Lower leg skin (tissue), 4 donors: ENCODE measurements around the gene KIAA0930. TPM values are rescaled to one million over a fixed set of nuclear protein-coding genes. Genes with fewer than 3 reads are reported as not detected.

Experiments
- DNase-seq, 2 donors: peaks; one replicate each; pipeline ENCODE4 v3.0.0-alpha.2; 2019; ENCODE audit warnings: low spot score in 2 of 2
- H3K4me3 ChIP-seq: fragments of 200-600 bp; sonication (generic); 2 replicates; pipeline ENCODE4 v1.5.1; 2017; ENCODE audit warnings: mild to moderate bottlenecking, low read depth; ENCODE audit not compliant: poor library complexity, severe bottlenecking
- CTCF ChIP-seq, 3 donors: fragments of 450-650 bp; IDR thresholded peaks; one replicate each; pipeline ENCODE4 v1.5.1; 2016; ENCODE audit warnings: antibody characterized with exemption in 3 of 3, mild to moderate bottlenecking in 3 of 3, moderate library complexity in 2 of 3
- POLR2A ChIP-seq, 2 donors: fragments of 450-650 bp; IDR thresholded peaks; one replicate each; pipeline ENCODE4 v1.6.1; 2016 to 2017; ENCODE audit warnings: antibody characterized with exemption in 2 of 2, mild to moderate bottlenecking in 1 of 2, moderate library complexity in 1 of 2
- WGBS, 2 donors: methylation state at CpG; one replicate each; pipeline ENCODE4 v1.1.5; 2018; 5-methylcytosine and 5-hydroxymethylcytosine counted together
- intact Hi-C: fragments of 100-400 bp; cut with DNase I; formaldehyde crosslinking; loops from one replicate; pipeline ENCODE4 v1.15.0; 2023; ENCODE audit warnings: low total_unique reads
- microRNA counts, 2 donors: library from miRNA; unstranded; fragments of <30 nt; microRNA quantifications; one replicate each; lab custom pipeline; 2016
- microRNA-seq, 2 donors: library from miRNA; unstranded; fragments of <30 nt; microRNA quantifications; one replicate each; pipeline ENCODE4, GENCODE V29; 2016; ENCODE audit warnings: borderline replicate concordance in 2 of 2, borderline number of aligned reads in 1 of 2
- total RNA-seq, 4 donors: library from RNA; depleted of rRNA; stranded (reverse); fragments of >200 nt; gene quantifications; one replicate each; pipeline ENCODE4 v1.1.0, GENCODE V29; 2016

KIAA0930 gene
- total RNA-seq, 4 donors from 2014 or later = 47.6 to 143 (median 96.8) TPM

DNA sequence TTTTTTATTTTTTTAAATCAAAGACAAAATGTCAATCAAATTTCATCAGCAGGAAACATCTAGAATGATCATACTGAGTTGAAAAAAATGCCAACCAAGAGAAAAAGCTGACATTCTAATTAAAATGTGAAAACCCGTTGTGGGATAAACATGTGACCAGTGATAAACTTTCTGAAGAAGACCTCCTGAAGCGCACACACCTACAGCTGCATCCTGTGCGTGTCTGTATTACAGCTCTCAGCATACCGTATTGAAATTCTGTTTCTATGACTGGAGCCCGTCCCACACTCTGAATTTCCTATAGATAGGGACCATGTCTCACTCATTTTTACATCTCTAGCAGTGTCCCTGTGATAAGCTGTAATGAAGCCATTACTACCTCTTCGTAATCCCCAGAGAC, 89.2 kb downstream of the KIAA0930 start:
- 88 to 90% methylated on average over 6 of the region's 6 CpGs for WGBS, 2 donors
- TF ChIP-seq POLR2A (IDR thresholded peaks at IDR 0.05) (no peak), CTCF (IDR thresholded peaks at IDR 0.05) (no peak)
- no peak overlapping the region for H3K4me3 ChIP-seq
- no peak for DNase-seq
- intact Hi-C loops = no loop called here

GRCh38 chr22:45150139-45150538, 90.6 kb downstream of the KIAA0930 start:
- H3K4me3 ChIP-seq = no peak overlapping the region
- intact Hi-C loops = no loop called here
- no peak for DNase-seq
- 73 to 82% methylated on average over 2 of the region's 2 CpGs for whole genome bisulfite sequencing, 2 donors
- TF ChIP-seq POLR2A (IDR thresholded peaks at IDR 0.05) (no peak), CTCF (IDR thresholded peaks at IDR 0.05) (no peak)

DNA sequence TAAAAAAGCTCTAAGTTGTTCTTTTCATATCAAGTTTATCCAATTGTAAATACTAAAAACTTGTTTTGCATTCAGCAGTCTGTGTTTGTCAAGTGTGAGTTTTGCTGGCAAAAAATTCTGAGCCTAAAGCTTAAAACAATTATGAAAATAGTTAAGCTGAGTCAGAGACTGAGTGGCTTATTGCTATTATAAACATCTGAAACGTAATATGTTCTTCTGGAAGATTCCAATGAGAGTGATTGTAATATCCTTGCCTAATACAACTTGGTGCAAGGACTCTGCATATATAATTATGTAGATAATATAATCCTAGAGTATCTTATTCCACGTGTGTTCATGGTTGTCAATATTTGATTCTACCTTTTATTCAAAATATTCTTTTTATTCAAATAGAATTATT, 91.0 kb downstream of the KIAA0930 start:
- no peak overlapping the region for H3K4me3 ChIP-seq
- TF ChIP-seq POLR2A (IDR thresholded peaks at IDR 0.05) = no peak
- no peak for TF ChIP-seq CTCF (IDR thresholded peaks at IDR 0.05)
- no peak for DNase-seq
- 79 to 80% methylated on average over 2 of the region's 2 CpGs for WGBS, 2 donors
- intact Hi-C loops = no loop called here

DNA sequence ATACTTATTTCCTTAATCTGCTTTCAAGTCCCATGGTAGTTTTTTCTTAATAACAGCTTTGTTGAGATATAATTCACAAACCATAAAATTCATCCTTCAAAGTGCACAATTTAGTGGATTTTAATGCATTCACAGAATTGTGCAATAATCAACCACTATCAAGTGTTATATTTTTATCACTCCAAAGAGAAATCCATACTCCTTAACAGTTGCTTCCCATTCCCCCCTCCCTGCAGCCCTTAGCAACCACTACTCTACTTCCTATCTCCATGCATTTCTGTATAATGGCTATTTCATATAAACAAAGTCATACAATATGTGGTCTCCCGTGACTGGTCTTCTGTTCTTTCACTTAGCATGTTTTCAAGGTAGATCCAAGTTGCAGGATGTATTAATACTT, 95.8 kb downstream of the KIAA0930 start:
- TF ChIP-seq POLR2A (IDR thresholded peaks at IDR 0.05) = no peak
- TF ChIP-seq CTCF (IDR thresholded peaks at IDR 0.05) = no peak
- no peak overlapping the region for H3K4me3 ChIP-seq
- intact Hi-C loops = no loop called here
- 84 to 91% methylated on average over 1 of the region's 1 CpG for WGBS, 2 donors
- DNase-seq = no peak

DNA sequence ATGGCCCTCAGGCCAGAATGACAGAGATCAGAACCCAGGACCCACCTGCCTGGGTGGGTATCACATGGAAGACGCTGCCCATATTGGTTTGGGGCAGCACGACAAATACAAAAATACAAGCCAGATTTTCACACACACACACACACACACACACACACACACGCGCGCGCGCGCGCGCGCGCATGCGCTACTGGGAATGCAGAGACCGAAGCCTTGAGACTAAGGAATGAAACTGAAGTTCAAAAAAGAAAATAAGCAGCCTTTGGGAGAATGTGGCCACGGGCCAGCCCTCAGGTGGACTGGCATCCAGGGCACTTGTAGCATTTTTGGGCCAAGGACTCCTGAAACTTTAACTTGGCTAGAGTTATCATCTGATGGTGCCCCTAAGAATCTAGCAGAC, 98.3 kb downstream of the KIAA0930 start:
- DNase-seq = no peak
- TF ChIP-seq POLR2A (IDR thresholded peaks at IDR 0.05) (no peak), CTCF (IDR thresholded peaks at IDR 0.05) (no peak)
- 88 to 91% methylated on average over 15 of the region's 15 CpGs for WGBS, 2 donors
- intact Hi-C loops = no loop called here
- H3K4me3 ChIP-seq = no peak overlapping the region

MicroRNAs encoded within 50 kb of the gene (microRNA counts, 767-probe panel; counts per million panel counts)
- 0 to 358 counts per million in 2 donors for microRNA hsa-miR-1249 (lab: Ali Mortazavi, UCI)

Small RNA genes lying within 50 kb of the gene (microRNA-seq; reads per million reads assigned to microRNA genes)
- 17.6 to 66.6 reads per million in 2 donors for gene MIR1249

Other genes starting within 250 kb of the KIAA0930 start
- under 1 TPM in 2 of 4 donors, not detected in 2; 0.17 to 0.62 TPM for gene PHF21B, start 230.9 kb downstream of the KIAA0930 start, total RNA-seq
- gene NUP50, start 77.0 kb downstream of the KIAA0930 start, total RNA-seq = 100 to 1,000 TPM in 1 of 4 donors, 10 to 100 TPM in 3; 50.6 to 129 (median 71.2) TPM
- under 1 TPM in 1 of 4 donors, not detected in 3; 0.49 TPM for gene UPK3A, start 44.1 kb upstream of the KIAA0930 start, total RNA-seq
- gene FAM118A, start 69.0 kb upstream of the KIAA0930 start, total RNA-seq = 10 to 100 TPM; 11.9 to 40.7 (median 25.0) TPM
- not detected for gene SMC1B, start 172.7 kb upstream of the KIAA0930 start, total RNA-seq
- 1 to 10 TPM in 2 of 4 donors, under 1 TPM in 2; 0.17 to 2.3 (median 1.1) TPM for gene RIBC2, start 172.8 kb upstream of the KIAA0930 start, total RNA-seq